GM12878 (cell line): ENCODE results near the gene CFAP91. TPM values are rescaled to one million over a fixed set of nuclear protein-coding genes. Genes with fewer than 3 reads are reported as not detected.

Source experiments
- ATAC-seq: fragments of 200-7000 bp; cut with Tn5 transposase; 3 replicates; pipeline ENCODE4 v1.9.1; 2020; ENCODE audit warnings: mild to moderate bottlenecking, moderate library complexity
- BruUV-seq: library from RNA; stranded (reverse); fragments of 400-500 nt; replicated peaks from 2 replicates; lab custom pipeline; 2021; lab: Mats Ljungman, UMichigan
- CTCF ChIA-PET: fragments of 300-600 bp; sonication (Branson Sonifier 250); formaldehyde crosslinking; extraction: SDS; loops from one replicate; lab custom pipeline; 2021; ENCODE audit warnings: inconsistent platforms; lab: Yijun Ruan, JAX
- POLR2A ChIA-PET: fragments of 350-600 bp; formaldehyde crosslinking; extraction: SDS; loops from one replicate; lab custom pipeline; 2021; ENCODE audit warnings: inconsistent platforms; lab: Charles Lee
- RAD21 ChIA-PET: fragments of 300-600 bp; sonication (Branson Sonifier 250); formaldehyde crosslinking; loops from one replicate; lab custom pipeline; 2023; ENCODE audit warnings: antibody characterized with exemption; ENCODE audit not compliant: unreplicated experiment; lab: Charles Lee
- SMC1A ChIA-PET: fragments of 300-600 bp; sonication (Branson Sonifier 250); formaldehyde crosslinking; loops from one replicate; lab custom pipeline; 2023; ENCODE audit not compliant: unreplicated experiment, uncharacterized antibody; lab: Charles Lee
- DNase-seq: peaks from one replicate; pipeline ENCODE4 v3.0.0-alpha.2; 2011; ENCODE audit warnings: low read depth, low spot score
- FAIRE-seq: peaks from 3 replicates; lab custom pipeline; 2011; peaks lifted over from hg19 to GRCh38; lab: Jason Lieb, UNC
- H2AFZ ChIP-seq: 2 replicates; pipeline ENCODE4 v1.6.0; 2011; ENCODE audit warnings: low read depth, low read length, control low read depth; ENCODE audit not compliant: control insufficient read depth
- H3K27ac ChIP-seq: 2 replicates; pipeline ENCODE4 v1.5.1; 2011; ENCODE audit warnings: control low read depth; ENCODE audit not compliant: control insufficient read depth, insufficient read depth
- H3K27me3 ChIP-seq, 2 experiments: replicated peaks in 1 of 2; 2 replicates each; pipeline versions ENCODE4 v1.6.0 to v1.6.1; 2011; ENCODE audit warnings: low read length in 1 of 2; ENCODE audit not compliant: control insufficient read depth in 2 of 2, insufficient read depth in 2 of 2
- H3K36me3 ChIP-seq, 2 experiments: 2 replicates each; pipeline ENCODE4 v1.5.1; 2011; ENCODE audit warnings: low read length in 1 of 2; ENCODE audit not compliant: control insufficient read depth in 2 of 2, insufficient read depth in 2 of 2
- H3K4me1 ChIP-seq: 2 replicates; pipeline ENCODE4 v1.6.1; 2011; ENCODE audit warnings: mild to moderate bottlenecking, low read length, moderate library complexity, mixed read lengths; ENCODE audit not compliant: control insufficient read depth, insufficient read depth
- H3K4me2 ChIP-seq: 2 replicates; pipeline ENCODE4 v1.6.0; 2011; ENCODE audit warnings: control low read depth; ENCODE audit not compliant: control insufficient read depth, insufficient read depth
- H3K4me3 ChIP-seq: fragments of 200-600 bp; sonication (generic); 2 replicates; pipeline ENCODE4 v1.5.1; 2016
- H3K79me2 ChIP-seq: 2 replicates; pipeline ENCODE4 v1.6.0; 2011; ENCODE audit warnings: low read length; ENCODE audit not compliant: control insufficient read depth, insufficient read depth
- H3K9ac ChIP-seq: 2 replicates; pipeline ENCODE4 v1.8.0; 2011; ENCODE audit warnings: low read length, control low read depth, mixed read lengths; ENCODE audit not compliant: control insufficient read depth, insufficient read depth
- H3K9me3 ChIP-seq: replicated peaks from 3 replicates; pipeline ENCODE4 v1.5.1; 2011; ENCODE audit warnings: mild to moderate bottlenecking, low read length; ENCODE audit not compliant: control insufficient read depth, insufficient read depth
- H4K20me1 ChIP-seq: 2 replicates; pipeline ENCODE4 v1.6.0; 2011; ENCODE audit not compliant: control insufficient read depth, insufficient read depth
- EZH2 ChIP-seq: IDR thresholded peaks from 2 replicates; pipeline ENCODE4 v1.6.1; 2012; ENCODE audit warnings: low read depth, mild to moderate bottlenecking, control low read depth, inconsistent platforms, low read length, borderline replicate concordance; ENCODE audit not compliant: control insufficient read depth
- GABPA ChIP-seq: IDR thresholded peaks from 2 replicates; pipeline ENCODE4 v1.6.1; 2014; ENCODE audit warnings: antibody characterized with exemption, low read depth, mild to moderate bottlenecking, inconsistent platforms
- KLF5 ChIP-seq: fragments of 450-650 bp; IDR thresholded peaks from 2 replicates; pipeline ENCODE4 v1.6.1; 2014; ENCODE audit warnings: mild to moderate bottlenecking; ENCODE audit not compliant: partially characterized antibody
- NRF1 ChIP-seq: conservative IDR thresholded peaks from 2 replicates; pipeline ENCODE4 v1.6.1; 2011; ENCODE audit warnings: mild to moderate bottlenecking, low read depth, low read length, improper control_type of control experiment
- PAX5 ChIP-seq: IDR thresholded peaks from 2 replicates; pipeline ENCODE4 v1.6.1; 2011; ENCODE audit warnings: low read depth, low read length, borderline replicate concordance
- RFX5 ChIP-seq: IDR thresholded peaks from 2 replicates; pipeline ENCODE4 v1.6.1; 2011; ENCODE audit warnings: low read depth, low read length, improper control_type of control experiment
- ZNF217 ChIP-seq: fragments of 450-650 bp; IDR thresholded peaks from 2 replicates; pipeline ENCODE4 v1.6.1; 2017; ENCODE audit warnings: antibody characterized with exemption, mild to moderate bottlenecking
- WGBS: methylation state at CpG from one replicate; pipeline ENCODE4 v1.1.6; 2016; ENCODE audit warnings: low lambda C conversion rate; ENCODE audit not compliant: insufficient replicate concordance, insufficient coverage; ENCODE audit errors: missing lambda C conversion rate; 5-methylcytosine and 5-hydroxymethylcytosine counted together
- in situ Hi-C: fragments of 300-500 bp; cut with MboI; formaldehyde crosslinking; loops from 9 replicates; pipeline ENCODE4 v1.14.3; 2018; ENCODE audit warnings: mixed read lengths
- intact Hi-C: fragments of 100-400 bp; cut with micrococcal nuclease; formaldehyde crosslinking; loops from one replicate; pipeline ENCODE4 v1.14.2; 2022; ENCODE audit not compliant: unreplicated experiment
- polyA plus RNA-seq, 11 experiments: library from polyadenylated mRNA; depleted of rRNA in 4 of 11; unstranded in 6 of 11; stranded (reverse) in 5 of 11; fragments of >200 nt; fragmentation: Nextera tagmentation in 4 of 11; fragmentation: Illumina TruSeq in 1 of 11; extraction: Ambion mirVana in 4 of 11; extraction: Trizol in 1 of 11; gene quantifications; 1 replicate in 1 of 11; 2 replicates in 10 of 11; pipeline versions ENCODE4 v1.2.1 to v1.2.3, GENCODE V29; 2011 to 2016; ENCODE audit warnings: inconsistent platforms in 2 of 11, missing spikeins in 2 of 11, low read depth in 1 of 11
- total RNA-seq, 4 experiments: library from RNA; depleted of rRNA in 3 of 4; stranded (reverse); fragments of >200 nt in 3 of 4; fragmentation: Illumina TruSeq in 1 of 4; extraction: Trizol in 1 of 4; gene quantifications; 2 replicates each; pipeline versions ENCODE4 v1.2.1 to v1.2.3, GENCODE V29; 2013 to 2021
- TF ChIP-seq, protein P1 (sequence below): IDR thresholded peaks from 2 replicates; pipeline ENCODE4 v1.6.1; 2012; ENCODE audit warnings: improper control_type of control experiment, low read depth, low read length; ENCODE audit not compliant: insufficient replicate concordance
- TF ChIP-seq, protein P2 (sequence below): IDR thresholded peaks from 2 replicates; pipeline ENCODE4 v1.6.1; 2011; ENCODE audit warnings: borderline replicate concordance, low read depth, mild to moderate bottlenecking, moderate library complexity, mixed read lengths, low read length; ENCODE audit not compliant: insufficient read depth; ENCODE audit errors: extremely low read length
- TF ChIP-seq, protein P3 (sequence below): fragments of 450-650 bp; IDR thresholded peaks from 2 replicates; pipeline ENCODE4 v1.6.1; 2016; ENCODE audit warnings: mild to moderate bottlenecking, moderate library complexity, borderline replicate concordance

The CFAP91 gene
- total and polyA plus RNA-seq, 10 of the 15 experiments (the other 5 are each of a cell fraction or from before 2014, with no cell fraction given), result 0.03 to 2.2 (median 0.92) TPM

DNA sequence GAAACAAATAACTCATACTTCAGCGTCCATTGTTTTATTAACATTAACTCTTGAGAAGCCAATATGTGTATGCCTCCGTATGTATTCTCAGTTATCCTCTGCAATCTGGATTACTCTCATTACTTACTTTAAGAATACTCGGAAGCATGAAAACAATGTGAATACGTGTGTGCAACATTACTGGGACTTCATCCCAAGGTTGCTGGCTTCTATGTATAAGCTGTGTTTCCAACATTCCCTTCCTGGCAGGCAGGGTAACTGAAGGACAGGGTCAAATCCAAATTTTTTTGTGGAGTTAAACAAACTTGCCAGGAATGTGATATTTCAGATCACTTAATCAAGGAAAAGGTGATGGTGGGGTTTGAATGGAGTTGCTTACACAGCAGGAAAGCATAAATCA lies 44.5 kb downstream of the CFAP91 start (continued):
- TF ChIP-seq PAX5, result no peak
- TF ChIP-seq KLF5, result no peak
- no peak for TF ChIP-seq ZNF217

DNA sequence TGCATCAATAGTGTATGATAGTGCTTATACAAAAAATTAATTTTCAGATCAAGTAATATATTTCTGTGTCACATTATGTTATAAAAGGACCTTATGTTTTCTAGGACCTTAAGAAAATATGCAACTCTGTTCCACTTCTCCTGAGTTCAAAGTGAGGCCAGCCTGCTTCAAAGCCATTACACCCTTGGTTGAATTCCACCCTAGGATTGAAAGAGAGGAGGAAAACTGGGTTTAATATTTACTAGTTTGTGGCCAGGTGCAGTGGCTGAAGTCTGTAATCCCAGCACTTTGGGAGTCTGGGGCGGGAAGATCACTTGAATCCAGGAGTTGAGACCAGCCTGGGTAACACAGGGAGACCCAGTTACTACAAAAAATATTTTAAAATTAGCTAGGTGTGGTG lies 46.2 kb downstream of the CFAP91 start:
- WGBS, result 87% methylated on average over 1 of the region's 1 CpG
- ATAC-seq, result no peak
- no peak overlapping the region for H3K9ac ChIP-seq
- peaks cover 3% of the 10 kb centered on the region; the same call in 1 of the 2 replicates for H3K4me1 ChIP-seq
- no TSS peak for BruUV-seq
- no peak overlapping the region for H3K4me3 ChIP-seq
- no peaks in the 10 kb centered on the region for H3K9me3 ChIP-seq
- H3K27me3 ChIP-seq, result no peaks in the 10 kb centered on the region
- intact Hi-C loops, result no loop called here
- H2AFZ ChIP-seq, result no peak overlapping the region
- RAD21 ChIA-PET, result no interaction called here
- no peak for FAIRE-seq
- H3K4me2 ChIP-seq, result no peak overlapping the region
- no peak overlapping the region for H3K27ac ChIP-seq
- SMC1A ChIA-PET, result no interaction called here
- POLR2A ChIA-PET, result no interaction called here
- in situ Hi-C loops, result no loop called here
- no peaks in the 10 kb centered on the region for H3K79me2 ChIP-seq
- CTCF ChIA-PET, result no interaction called here
- DNase-seq, result no peak
- H4K20me1 ChIP-seq, result no peaks in the 10 kb centered on the region
- H3K36me3 ChIP-seq, result no peaks in the 10 kb centered on the region
- TF ChIP-seq, protein P1, sequence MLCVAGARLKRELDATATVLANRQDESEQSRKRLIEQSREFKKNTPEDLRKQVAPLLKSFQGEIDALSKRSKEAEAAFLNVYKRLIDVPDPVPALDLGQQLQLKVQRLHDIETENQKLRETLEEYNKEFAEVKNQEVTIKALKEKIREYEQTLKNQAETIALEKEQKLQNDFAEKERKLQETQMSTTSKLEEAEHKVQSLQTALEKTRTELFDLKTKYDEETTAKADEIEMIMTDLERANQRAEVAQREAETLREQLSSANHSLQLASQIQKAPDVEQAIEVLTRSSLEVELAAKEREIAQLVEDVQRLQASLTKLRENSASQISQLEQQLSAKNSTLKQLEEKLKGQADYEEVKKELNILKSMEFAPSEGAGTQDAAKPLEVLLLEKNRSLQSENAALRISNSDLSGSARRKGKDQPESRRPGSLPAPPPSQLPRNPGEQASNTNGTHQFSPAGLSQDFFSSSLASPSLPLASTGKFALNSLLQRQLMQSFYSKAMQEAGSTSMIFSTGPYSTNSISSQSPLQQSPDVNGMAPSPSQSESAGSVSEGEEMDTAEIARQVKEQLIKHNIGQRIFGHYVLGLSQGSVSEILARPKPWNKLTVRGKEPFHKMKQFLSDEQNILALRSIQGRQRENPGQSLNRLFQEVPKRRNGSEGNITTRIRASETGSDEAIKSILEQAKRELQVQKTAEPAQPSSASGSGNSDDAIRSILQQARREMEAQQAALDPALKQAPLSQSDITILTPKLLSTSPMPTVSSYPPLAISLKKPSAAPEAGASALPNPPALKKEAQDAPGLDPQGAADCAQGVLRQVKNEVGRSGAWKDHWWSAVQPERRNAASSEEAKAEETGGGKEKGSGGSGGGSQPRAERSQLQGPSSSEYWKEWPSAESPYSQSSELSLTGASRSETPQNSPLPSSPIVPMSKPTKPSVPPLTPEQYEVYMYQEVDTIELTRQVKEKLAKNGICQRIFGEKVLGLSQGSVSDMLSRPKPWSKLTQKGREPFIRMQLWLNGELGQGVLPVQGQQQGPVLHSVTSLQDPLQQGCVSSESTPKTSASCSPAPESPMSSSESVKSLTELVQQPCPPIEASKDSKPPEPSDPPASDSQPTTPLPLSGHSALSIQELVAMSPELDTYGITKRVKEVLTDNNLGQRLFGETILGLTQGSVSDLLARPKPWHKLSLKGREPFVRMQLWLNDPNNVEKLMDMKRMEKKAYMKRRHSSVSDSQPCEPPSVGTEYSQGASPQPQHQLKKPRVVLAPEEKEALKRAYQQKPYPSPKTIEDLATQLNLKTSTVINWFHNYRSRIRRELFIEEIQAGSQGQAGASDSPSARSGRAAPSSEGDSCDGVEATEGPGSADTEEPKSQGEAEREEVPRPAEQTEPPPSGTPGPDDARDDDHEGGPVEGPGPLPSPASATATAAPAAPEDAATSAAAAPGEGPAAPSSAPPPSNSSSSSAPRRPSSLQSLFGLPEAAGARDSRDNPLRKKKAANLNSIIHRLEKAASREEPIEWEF, result no peak
- no peak for TF ChIP-seq RFX5
- TF ChIP-seq NRF1, result no peak
- TF ChIP-seq, protein P2, sequence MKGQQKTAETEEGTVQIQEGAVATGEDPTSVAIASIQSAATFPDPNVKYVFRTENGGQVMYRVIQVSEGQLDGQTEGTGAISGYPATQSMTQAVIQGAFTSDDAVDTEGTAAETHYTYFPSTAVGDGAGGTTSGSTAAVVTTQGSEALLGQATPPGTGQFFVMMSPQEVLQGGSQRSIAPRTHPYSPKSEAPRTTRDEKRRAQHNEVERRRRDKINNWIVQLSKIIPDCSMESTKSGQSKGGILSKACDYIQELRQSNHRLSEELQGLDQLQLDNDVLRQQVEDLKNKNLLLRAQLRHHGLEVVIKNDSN, result no peak
- no peak for TF ChIP-seq EZH2
- no peak for TF ChIP-seq GABPA
- TF ChIP-seq, protein P3, sequence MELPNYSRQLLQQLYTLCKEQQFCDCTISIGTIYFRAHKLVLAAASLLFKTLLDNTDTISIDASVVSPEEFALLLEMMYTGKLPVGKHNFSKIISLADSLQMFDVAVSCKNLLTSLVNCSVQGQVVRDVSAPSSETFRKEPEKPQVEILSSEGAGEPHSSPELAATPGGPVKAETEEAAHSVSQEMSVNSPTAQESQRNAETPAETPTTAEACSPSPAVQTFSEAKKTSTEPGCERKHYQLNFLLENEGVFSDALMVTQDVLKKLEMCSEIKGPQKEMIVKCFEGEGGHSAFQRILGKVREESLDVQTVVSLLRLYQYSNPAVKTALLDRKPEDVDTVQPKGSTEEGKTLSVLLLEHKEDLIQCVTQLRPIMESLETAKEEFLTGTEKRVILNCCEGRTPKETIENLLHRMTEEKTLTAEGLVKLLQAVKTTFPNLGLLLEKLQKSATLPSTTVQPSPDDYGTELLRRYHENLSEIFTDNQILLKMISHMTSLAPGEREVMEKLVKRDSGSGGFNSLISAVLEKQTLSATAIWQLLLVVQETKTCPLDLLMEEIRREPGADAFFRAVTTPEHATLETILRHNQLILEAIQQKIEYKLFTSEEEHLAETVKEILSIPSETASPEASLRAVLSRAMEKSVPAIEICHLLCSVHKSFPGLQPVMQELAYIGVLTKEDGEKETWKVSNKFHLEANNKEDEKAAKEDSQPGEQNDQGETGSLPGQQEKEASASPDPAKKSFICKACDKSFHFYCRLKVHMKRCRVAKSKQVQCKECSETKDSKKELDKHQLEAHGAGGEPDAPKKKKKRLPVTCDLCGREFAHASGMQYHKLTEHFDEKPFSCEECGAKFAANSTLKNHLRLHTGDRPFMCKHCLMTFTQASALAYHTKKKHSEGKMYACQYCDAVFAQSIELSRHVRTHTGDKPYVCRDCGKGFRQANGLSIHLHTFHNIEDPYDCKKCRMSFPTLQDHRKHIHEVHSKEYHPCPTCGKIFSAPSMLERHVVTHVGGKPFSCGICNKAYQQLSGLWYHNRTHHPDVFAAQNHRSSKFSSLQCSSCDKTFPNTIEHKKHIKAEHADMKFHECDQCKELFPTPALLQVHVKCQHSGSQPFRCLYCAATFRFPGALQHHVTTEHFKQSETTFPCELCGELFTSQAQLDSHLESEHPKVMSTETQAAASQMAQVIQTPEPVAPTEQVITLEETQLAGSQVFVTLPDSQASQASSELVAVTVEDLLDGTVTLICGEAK, result no peak
